Ovary (tissue), 3 donors: Measurements from ENCODE around the gene HBB.

Experiments
- POLR2A ChIP-seq: fragments of 450-650 bp; IDR thresholded peaks from one replicate; pipeline ENCODE4 v1.6.1; 2017; ENCODE audit warnings: antibody characterized with exemption, mild to moderate bottlenecking, moderate library complexity
- TF ChIP-seq, protein P1 (sequence below), 3 donors: fragments of 450-650 bp in 2 of 3; fragments of 200-600 bp in 1 of 3; IDR thresholded peaks; one replicate each; pipeline versions ENCODE4 v1.5.1 to v1.8.0; 2016 to 2022; ENCODE audit warnings: antibody characterized with exemption in 3 of 3, mild to moderate bottlenecking in 1 of 3
- donor health status: DM: no; HTN: no; CAD: no.

DNA sequence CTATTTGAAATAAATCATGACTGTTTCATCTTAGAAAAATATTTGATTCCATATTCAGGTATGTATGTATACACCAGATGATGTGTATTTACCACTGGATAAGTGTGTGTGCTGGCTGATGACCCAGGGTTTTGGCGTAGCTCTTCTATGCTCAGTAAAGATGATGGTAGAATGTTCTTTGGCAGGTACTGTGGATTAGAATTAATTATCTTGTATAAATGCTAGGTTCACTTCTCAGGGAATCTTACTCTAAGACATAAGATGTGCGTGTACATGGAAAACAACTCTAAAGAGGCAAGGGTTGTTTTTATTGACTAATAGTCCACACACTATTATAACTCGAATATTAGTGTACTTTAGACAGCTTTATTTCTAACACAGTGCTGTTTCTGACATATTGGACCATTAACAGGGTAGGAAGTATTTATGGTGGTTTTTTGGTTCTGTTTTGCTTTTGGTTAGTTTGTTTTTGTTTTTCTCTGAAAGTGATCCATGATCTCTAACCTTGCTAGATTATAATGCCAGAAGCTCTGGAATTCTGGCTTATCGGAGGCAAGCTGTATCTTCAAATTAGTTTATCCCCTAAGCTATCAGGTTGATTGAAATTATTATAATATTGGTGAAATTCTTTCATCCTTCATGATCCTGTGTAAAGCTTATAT is 23.8 kb upstream of the HBB start:
- TF ChIP-seq, protein P1, sequence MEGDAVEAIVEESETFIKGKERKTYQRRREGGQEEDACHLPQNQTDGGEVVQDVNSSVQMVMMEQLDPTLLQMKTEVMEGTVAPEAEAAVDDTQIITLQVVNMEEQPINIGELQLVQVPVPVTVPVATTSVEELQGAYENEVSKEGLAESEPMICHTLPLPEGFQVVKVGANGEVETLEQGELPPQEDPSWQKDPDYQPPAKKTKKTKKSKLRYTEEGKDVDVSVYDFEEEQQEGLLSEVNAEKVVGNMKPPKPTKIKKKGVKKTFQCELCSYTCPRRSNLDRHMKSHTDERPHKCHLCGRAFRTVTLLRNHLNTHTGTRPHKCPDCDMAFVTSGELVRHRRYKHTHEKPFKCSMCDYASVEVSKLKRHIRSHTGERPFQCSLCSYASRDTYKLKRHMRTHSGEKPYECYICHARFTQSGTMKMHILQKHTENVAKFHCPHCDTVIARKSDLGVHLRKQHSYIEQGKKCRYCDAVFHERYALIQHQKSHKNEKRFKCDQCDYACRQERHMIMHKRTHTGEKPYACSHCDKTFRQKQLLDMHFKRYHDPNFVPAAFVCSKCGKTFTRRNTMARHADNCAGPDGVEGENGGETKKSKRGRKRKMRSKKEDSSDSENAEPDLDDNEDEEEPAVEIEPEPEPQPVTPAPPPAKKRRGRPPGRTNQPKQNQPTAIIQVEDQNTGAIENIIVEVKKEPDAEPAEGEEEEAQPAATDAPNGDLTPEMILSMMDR (IDR thresholded peaks at IDR 0.05), result no peak
- no peak for TF ChIP-seq POLR2A
